ENCODE results near the gene KIF22. TPM values are rescaled to one million over a fixed set of nuclear protein-coding genes. Genes with fewer than 3 reads are reported as not detected.
A peak's percentile ranks its signal among the peaks of the same experiment; 100 is the strongest.

The KIF22 gene
- polyA plus RNA-seq, 3 donors: 22.0 to 46.2 (median 28.9) TPM

GRCh38 chr16:29806641-29807425, 16.3 kb downstream of the KIF22 start:
- Mint-ChIP-seq H3K4me3 (peak overlapping the region; percentile 76 to 89), H3K36me3 (peaks cover 20 to 31% of the 10 kb centered on the region in 2 donors), H3K27me3 (ENCODE audit: low read depth in 3 of 3) (peaks cover 6 to 10% (median 8%) of the 10 kb centered on the region in 3 donors), H3K9me3 (peaks cover 0 to 5% (median 0%) of the 10 kb centered on the region in 7 donors), H3K4me1 (peaks cover 50% of the 10 kb centered on the region), H3K27ac (peak overlapping the region; percentile 85 to 96 (median 93))
- Histone ChIP-seq H3K4me1 (ENCODE audit: control insufficient read depth in 1 of 2, insufficient read depth in 2 of 2, low read length in 2 of 2) (peaks cover 58 to 66% of the 10 kb centered on the region in 2 donors), H3K4me3 (replicated peaks in 1 of 3; ENCODE audit: low read depth in 2 of 3, low read length in 3 of 3) (peak overlapping the region; percentile 43 to 78 (median 68)), H3K4me2 (replicated peaks; ENCODE audit: extremely low read depth, low read length, poor library complexity, severe bottlenecking) (peak overlapping the region; percentile 76), H3K27me3 (ENCODE audit: control insufficient read depth in 2 of 2, insufficient read depth in 2 of 2, low read length in 2 of 2) (peaks cover 0 to 5% of the 10 kb centered on the region in 2 donors), H2AFZ (ENCODE audit: insufficient read depth, low read depth, low read length, poor library complexity, severe bottlenecking) (peak overlapping the region; percentile 56), H3K79me2 (ENCODE audit: insufficient read depth, low read length) (peaks cover 27% of the 10 kb centered on the region), H4K20me1 (ENCODE audit: insufficient read depth, low read length) (peaks cover 36% of the 10 kb centered on the region), H3K9ac (ENCODE audit: insufficient read depth, low read length, poor library complexity, severe bottlenecking) (peak overlapping the region; percentile 63), H3K36me3 (replicated peaks in 1 of 2; ENCODE audit: control insufficient read depth in 1 of 2, insufficient read depth in 2 of 2, low read length in 2 of 2) (peaks cover 13 to 30% of the 10 kb centered on the region in 2 donors), H3K27ac (ENCODE audit: low read depth in 1 of 2, low read length in 2 of 2) (peak overlapping the region; percentile 84), H3K9me3 (replicated peaks in 1 of 2; ENCODE audit: control insufficient read depth in 1 of 2, insufficient read depth in 1 of 2, low read length in 2 of 2) (no peaks in the 10 kb centered on the region)
- DNase-seq: no peak
- no peak for TF ChIP-seq CTCF (IDR thresholded peaks at IDR 0.05)
- WGBS (ENCODE audit: insufficient coverage): under 1% methylated on average over 99 of the region's 99 CpGs
- intact Hi-C loops (cut with micrococcal nuclease): loop anchor here in 1 of 2 donors (5.0 kb wide), 1 partner anchor 40 kb away; no protein-coding TSS in a partner anchor

GRCh38 chr16:29807426-29808218, 17.1 kb downstream of the KIF22 start:
- H3K36me3 ChIP-seq (replicated peaks in 1 of 2; ENCODE audit: control insufficient read depth in 1 of 2, insufficient read depth in 2 of 2, low read length in 2 of 2): peaks cover 13 to 25% of the 10 kb centered on the region in 2 donors
- Mint-ChIP-seq H3K27me3 (ENCODE audit: low read depth in 3 of 3) (peaks cover 13 to 18% (median 16%) of the 10 kb centered on the region in 3 donors), H3K9me3 (peaks cover 0 to 5% (median 3%) of the 10 kb centered on the region in 7 donors), H3K4me3 (peak overlapping the region; percentile 75 to 89), H3K27ac (peak overlapping the region; percentile 85 to 96 (median 93)), H3K4me1 (peaks cover 58% of the 10 kb centered on the region), H3K36me3 (peaks cover 17 to 29% of the 10 kb centered on the region in 2 donors)
- intact Hi-C loops (cut with micrococcal nuclease): loop anchor here in 1 of 2 donors (5.0 kb wide), 1 partner anchor 40 kb away; no protein-coding TSS in a partner anchor
- H3K27ac ChIP-seq (ENCODE audit: low read depth in 1 of 2, low read length in 2 of 2): peak overlapping the region; percentile 84
- no peaks in the 10 kb centered on the region for H3K9me3 ChIP-seq (replicated peaks in 1 of 2; ENCODE audit: control insufficient read depth in 1 of 2, insufficient read depth in 1 of 2, low read length in 2 of 2)
- H3K9ac ChIP-seq (ENCODE audit: insufficient read depth, low read length, poor library complexity, severe bottlenecking): peak overlapping the region; percentile 63
- H3K27me3 ChIP-seq (ENCODE audit: control insufficient read depth in 2 of 2, insufficient read depth in 2 of 2, low read length in 2 of 2): peaks cover 5 to 11% of the 10 kb centered on the region in 2 donors
- H3K4me3 ChIP-seq (replicated peaks in 1 of 3; ENCODE audit: low read depth in 2 of 3, low read length in 3 of 3): peak overlapping the region; percentile 41 to 78 (median 53)
- peak; percentile 86 to 91 (median 87) for DNase-seq
- H3K79me2 ChIP-seq (ENCODE audit: insufficient read depth, low read length): peaks cover 27% of the 10 kb centered on the region
- peaks cover 36% of the 10 kb centered on the region for H4K20me1 ChIP-seq (ENCODE audit: insufficient read depth, low read length)
- TF ChIP-seq CTCF (IDR thresholded peaks at IDR 0.05): peak; percentile 38
- H3K4me1 ChIP-seq (ENCODE audit: control insufficient read depth in 1 of 2, insufficient read depth in 2 of 2, low read length in 2 of 2): peaks cover 65 to 74% of the 10 kb centered on the region in 2 donors
- under 1% methylated on average over 65 of the region's 69 CpGs for WGBS (ENCODE audit: insufficient coverage)
- H2AFZ ChIP-seq (ENCODE audit: insufficient read depth, low read depth, low read length, poor library complexity, severe bottlenecking): peak overlapping the region; percentile 56
- H3K4me2 ChIP-seq (replicated peaks; ENCODE audit: extremely low read depth, low read length, poor library complexity, severe bottlenecking): peak overlapping the region; percentile 76
